ENCODE measurements around the gene TMEM192. TPM values are rescaled to one million over a fixed set of nuclear protein-coding genes. Genes with fewer than 3 reads are reported as not detected.
"Not testable (repeated sequence)": the region's sequence is repeated elsewhere in the genome, so short reads cannot be mapped to it uniquely, and the experiment has no call there.

TMEM192 gene
- polyA plus RNA-seq, 1 experiment = 15.8 TPM

DNA sequence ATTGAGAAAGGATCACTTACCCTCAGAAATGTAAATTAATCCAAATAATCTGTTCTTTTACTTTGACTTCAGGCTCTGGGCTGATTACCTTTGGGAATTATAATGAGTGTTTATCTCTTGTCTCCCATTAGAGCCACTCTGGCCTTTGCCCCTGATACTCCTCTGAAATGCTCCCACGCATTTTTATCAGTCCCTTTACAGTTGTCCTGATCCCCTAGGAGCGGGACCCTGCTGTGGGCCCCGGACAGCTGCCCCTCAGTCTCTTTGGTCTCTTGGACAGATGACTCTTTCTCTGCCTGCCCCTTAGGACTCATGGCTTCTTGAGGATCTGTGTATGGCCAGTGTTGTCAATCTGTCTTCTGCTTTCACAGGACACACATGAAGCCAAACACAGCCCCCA is 60.0 kb downstream of the TMEM192 start:
- TF ChIP-seq, protein P1, sequence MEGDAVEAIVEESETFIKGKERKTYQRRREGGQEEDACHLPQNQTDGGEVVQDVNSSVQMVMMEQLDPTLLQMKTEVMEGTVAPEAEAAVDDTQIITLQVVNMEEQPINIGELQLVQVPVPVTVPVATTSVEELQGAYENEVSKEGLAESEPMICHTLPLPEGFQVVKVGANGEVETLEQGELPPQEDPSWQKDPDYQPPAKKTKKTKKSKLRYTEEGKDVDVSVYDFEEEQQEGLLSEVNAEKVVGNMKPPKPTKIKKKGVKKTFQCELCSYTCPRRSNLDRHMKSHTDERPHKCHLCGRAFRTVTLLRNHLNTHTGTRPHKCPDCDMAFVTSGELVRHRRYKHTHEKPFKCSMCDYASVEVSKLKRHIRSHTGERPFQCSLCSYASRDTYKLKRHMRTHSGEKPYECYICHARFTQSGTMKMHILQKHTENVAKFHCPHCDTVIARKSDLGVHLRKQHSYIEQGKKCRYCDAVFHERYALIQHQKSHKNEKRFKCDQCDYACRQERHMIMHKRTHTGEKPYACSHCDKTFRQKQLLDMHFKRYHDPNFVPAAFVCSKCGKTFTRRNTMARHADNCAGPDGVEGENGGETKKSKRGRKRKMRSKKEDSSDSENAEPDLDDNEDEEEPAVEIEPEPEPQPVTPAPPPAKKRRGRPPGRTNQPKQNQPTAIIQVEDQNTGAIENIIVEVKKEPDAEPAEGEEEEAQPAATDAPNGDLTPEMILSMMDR (IDR thresholded peaks at IDR 0.05; ENCODE audit: low read depth, low read length) = no peak
- ChIA-PET POLR2A (no interaction called here), CTCF (no interaction called here)
- no peaks in the 10 kb centered on the region for H3K27me3 ChIP-seq (ENCODE audit: control insufficient read depth, insufficient read depth, low read length)
- H3K4me3 ChIP-seq (ENCODE audit: low read depth, low read length) = no peak overlapping the region
- DNase-seq (ENCODE audit: low read depth, low spot score) = no peak
- H3K27ac ChIP-seq (ENCODE audit: low read depth, low read length) = no peak overlapping the region
- no peaks in the 10 kb centered on the region for H3K9me3 ChIP-seq (ENCODE audit: control insufficient read depth, insufficient read depth, low read length)

- Histone ChIP-seq H3K4me3 (ENCODE audit: low read depth, low read length) (no peak overlapping the region), H3K27ac (ENCODE audit: low read depth, low read length) (no peak overlapping the region), H3K9me3 (ENCODE audit: control insufficient read depth, insufficient read depth, low read length) (no peaks in the 10 kb centered on the region), H3K27me3 (ENCODE audit: control insufficient read depth, insufficient read depth, low read length) (no peaks in the 10 kb centered on the region)
- TF ChIP-seq, protein P1 (IDR thresholded peaks at IDR 0.05; ENCODE audit: low read depth, low read length) = no peak
- POLR2A ChIA-PET = no interaction called here
- no peak for DNase-seq (ENCODE audit: low read depth, low spot score)
- CTCF ChIA-PET = no interaction called here
Observed at GRCh38 chr4:165048170-165048569, 64.5 kb downstream of the TMEM192 start.

DNA sequence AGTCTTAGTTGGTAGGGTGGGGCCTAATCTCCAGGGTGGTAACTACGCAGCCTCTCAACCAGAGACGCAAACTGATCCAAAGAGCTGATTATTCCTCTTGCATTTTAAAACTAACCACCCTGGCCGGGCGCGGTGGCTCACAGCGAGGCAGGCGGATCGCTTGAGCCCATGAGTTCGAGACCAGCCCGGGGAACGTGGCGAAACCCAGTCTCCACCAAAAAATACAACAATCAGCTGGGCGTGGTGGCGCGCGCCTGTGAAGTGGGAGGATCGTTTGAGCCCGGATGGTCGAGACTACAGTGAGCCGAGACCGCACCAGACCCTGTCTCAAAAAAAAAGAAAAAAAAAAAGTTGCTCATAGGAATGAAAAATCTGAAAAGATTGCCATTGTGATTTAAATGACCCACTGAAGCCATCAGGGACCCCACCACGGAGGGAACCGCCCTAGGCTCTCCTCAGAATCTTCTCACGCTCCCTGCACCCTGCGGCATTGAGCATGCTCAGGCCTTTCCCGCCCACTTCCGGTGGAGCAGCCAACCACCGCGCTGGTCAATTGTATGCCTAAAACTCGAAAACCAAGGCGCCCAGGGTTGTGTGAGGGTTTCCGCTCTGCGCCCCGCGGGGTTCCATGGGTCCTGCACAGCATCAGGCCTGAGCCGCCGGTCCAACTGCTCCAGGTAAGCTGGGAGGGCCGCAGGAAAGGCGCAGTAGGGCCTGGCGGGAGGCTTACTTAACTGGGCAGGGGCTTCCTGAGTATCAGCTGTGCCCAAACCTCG is 81.0 kb downstream of the TMEM192 start, which contains the start of gene TRIM60:
Gene TRIM60 (plus strand): TSS at position 564 of the 776 bp plus-strand sequence. CDS start 8,074 bp downstream, outside the sequence.
- H3K4me3 ChIP-seq (ENCODE audit: low read depth, low read length) = no peak within 1 kb of the TSS
- CTCF ChIA-PET = no interaction called here
- TF ChIP-seq, protein P1 (IDR thresholded peaks at IDR 0.05; ENCODE audit: low read depth, low read length) = no peak

GRCh38 chr4:165027762-165028402 is 84.8 kb downstream of the TMEM192 start:
- POLR2A ChIA-PET = no interaction called here
- no peaks in the 10 kb centered on the region for H3K27me3 ChIP-seq (ENCODE audit: control insufficient read depth, insufficient read depth, low read length)
- no peak overlapping the region for H3K4me3 ChIP-seq (ENCODE audit: low read depth, low read length)
- DNase-seq (ENCODE audit: low read depth, low spot score) = no peak
- TF ChIP-seq, protein P1 (IDR thresholded peaks at IDR 0.05; ENCODE audit: low read depth, low read length) = no peak
- no peak overlapping the region for H3K27ac ChIP-seq (ENCODE audit: low read depth, low read length)
- peaks cover 23% of the 10 kb centered on the region for H3K9me3 ChIP-seq (ENCODE audit: control insufficient read depth, insufficient read depth, low read length)
- CTCF ChIA-PET = no interaction called here

More for the DNA sequence above, 81.0 kb downstream of the TMEM192 start, which contains the start of gene TRIM60:
- POLR2A ChIA-PET = no interaction called here
- no peaks in the 10 kb centered on the region for H3K27me3 ChIP-seq (ENCODE audit: control insufficient read depth, insufficient read depth, low read length)
- no peak within 1 kb of the TSS for H3K27ac ChIP-seq (ENCODE audit: low read depth, low read length)
- DNase-seq (ENCODE audit: low read depth, low spot score) = no peak
- peaks cover 24% of the 10 kb centered on the region for H3K9me3 ChIP-seq (ENCODE audit: control insufficient read depth, insufficient read depth, low read length)

- H3K27me3 ChIP-seq (ENCODE audit: control insufficient read depth, insufficient read depth, low read length); DNase-seq (ENCODE audit: low read depth, low spot score); H3K4me3 ChIP-seq (ENCODE audit: low read depth, low read length); H3K27ac ChIP-seq (ENCODE audit: low read depth, low read length); POLR2A ChIA-PET; H3K9me3 ChIP-seq (ENCODE audit: control insufficient read depth, insufficient read depth, low read length); CTCF ChIA-PET: not testable (repeated sequence)
Observed at GRCh38 chr4:165025782-165026181, 86.9 kb downstream of the TMEM192 start.

Other genes with a start within 250 kb of the TMEM192 start
- gene APELA, start 235.7 kb downstream of the TMEM192 start, polyA plus RNA-seq (2011; rRNA removed) = not detected in 2 replicates
- 2.2 and 2.4 TPM in 2 replicates for gene TRIM61, start 135.2 kb downstream of the TMEM192 start, polyA plus RNA-seq (2011; rRNA removed)
- gene TRIM60, start 80.9 kb downstream of the TMEM192 start, polyA plus RNA-seq (2011; rRNA removed) = not detected in 2 replicates
- gene TRIM75, start 59.0 kb downstream of the TMEM192 start, polyA plus RNA-seq (2011; rRNA removed) = not detected in 2 replicates
- 13.1 and 16.4 TPM in 2 replicates for gene KLHL2, start 94.7 kb upstream of the TMEM192 start, polyA plus RNA-seq (2011; rRNA removed)
- gene MSMO1, start 214.8 kb upstream of the TMEM192 start, polyA plus RNA-seq (2011; rRNA removed) = 43.0 and 53.0 TPM in 2 replicates